GM12874 (cell line): ENCODE measurements around the gene TDRD3.

ENCODE experiments used
- CTCF ChIP-seq: IDR thresholded peaks from 2 replicates; pipeline ENCODE4 v1.5.1; 2011; ENCODE audit warnings: low read depth, mild to moderate bottlenecking, control low read depth, low read length, moderate library complexity; ENCODE audit not compliant: insufficient read depth

Gene TDRD3

GRCh38 chr13:60356970-60357369, 40.0 kb upstream of the TDRD3 start:
- no peak for TF ChIP-seq CTCF

- no peak for TF ChIP-seq CTCF
Measured at GRCh38 chr13:60358453-60358852, 38.6 kb upstream of the TDRD3 start.

- TF ChIP-seq CTCF, result no peak
Measured at GRCh38 chr13:60363288-60363687, 33.7 kb upstream of the TDRD3 start.

GRCh38 chr13:60369242-60369641, 27.8 kb upstream of the TDRD3 start:
- TF ChIP-seq CTCF, result peak; percentile 24; the same call in 1 of the 2 replicates

- TF ChIP-seq CTCF, result no peak
Measured at GRCh38 chr13:60370343-60370742, 26.7 kb upstream of the TDRD3 start.

GRCh38 chr13:60372141-60372540, 24.9 kb upstream of the TDRD3 start:
- TF ChIP-seq CTCF, result no peak

- 0 out of 2 replicates have a peak, but pooled peaks have one; percentile 11 for TF ChIP-seq CTCF
Measured at GRCh38 chr13:60379837-60380565, 17.0 kb upstream of the TDRD3 start.
